NCI-H2227 (cell line): Measurements from ENCODE around the gene RNF212.

Experiments used
- DNase-seq: peaks from one replicate; lab custom pipeline; 2025; ENCODE audit not compliant: unreplicated experiment; lab: John Stamatoyannopoulos, UW

RNF212 gene

DNA sequence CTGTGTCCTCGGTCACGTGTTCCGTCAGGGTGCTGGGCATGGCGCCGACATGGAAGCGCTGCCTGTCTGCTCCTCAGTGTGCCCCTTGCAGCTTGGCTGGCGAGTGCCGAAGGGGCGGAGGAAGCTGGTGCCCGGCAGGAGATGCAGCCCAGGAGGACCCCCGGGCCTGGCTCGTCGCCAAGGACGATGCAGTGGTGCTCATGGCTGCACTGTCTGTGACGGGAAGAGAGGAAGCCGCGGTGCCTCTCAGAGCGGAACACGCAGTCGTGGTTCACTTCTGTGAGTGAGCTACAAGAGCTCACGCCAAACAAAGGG, 63.8 kb downstream of the RNF212 start:
- DNase-seq, result no peak

DNA sequence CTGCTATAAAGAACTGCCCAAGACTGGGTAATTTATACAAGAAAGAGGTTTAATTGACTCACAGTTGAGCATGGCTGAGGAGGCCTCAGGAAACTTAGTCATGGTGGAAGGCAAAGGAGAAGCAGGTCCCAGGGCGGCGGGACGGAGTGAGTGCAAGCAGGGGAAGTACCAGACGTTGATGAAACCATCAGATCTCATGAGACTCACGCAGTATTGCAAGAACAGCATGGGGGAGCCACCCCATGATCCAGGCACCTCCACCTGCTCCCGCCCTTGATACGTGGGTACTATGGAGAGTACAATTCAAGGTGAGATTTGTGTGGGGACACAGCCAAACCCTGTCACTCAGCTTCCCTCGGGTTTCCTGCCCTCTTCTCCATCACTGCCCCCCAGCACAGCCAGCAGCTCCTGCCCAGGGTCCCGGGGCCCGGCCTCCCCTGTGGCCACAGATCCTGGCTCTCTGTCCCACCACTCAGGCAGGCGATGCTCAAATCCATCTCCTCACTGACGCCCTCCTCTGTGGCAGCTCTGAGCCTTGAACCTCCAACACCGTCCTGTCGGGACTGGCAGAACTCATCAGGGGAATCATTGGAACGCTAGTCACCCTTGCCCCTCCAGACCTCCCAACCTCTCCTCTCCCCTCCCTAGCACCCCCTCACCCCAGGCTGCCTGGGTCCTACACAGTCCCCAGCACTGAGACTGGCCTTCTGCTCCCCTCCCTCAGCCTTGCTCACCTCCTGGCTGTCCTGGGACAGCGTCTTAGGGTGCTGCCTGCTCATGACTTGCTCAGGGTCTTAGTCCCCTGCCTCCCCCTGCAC, 64.4 kb downstream of the RNF212 start:
- no peak for DNase-seq

GRCh38 chr4:1047976-1048772, 65.2 kb downstream of the RNF212 start:
- no peak for DNase-seq

- DNase-seq, result no peak
Observed at GRCh38 chr4:1047106-1047975, 66.0 kb downstream of the RNF212 start.

DNA sequence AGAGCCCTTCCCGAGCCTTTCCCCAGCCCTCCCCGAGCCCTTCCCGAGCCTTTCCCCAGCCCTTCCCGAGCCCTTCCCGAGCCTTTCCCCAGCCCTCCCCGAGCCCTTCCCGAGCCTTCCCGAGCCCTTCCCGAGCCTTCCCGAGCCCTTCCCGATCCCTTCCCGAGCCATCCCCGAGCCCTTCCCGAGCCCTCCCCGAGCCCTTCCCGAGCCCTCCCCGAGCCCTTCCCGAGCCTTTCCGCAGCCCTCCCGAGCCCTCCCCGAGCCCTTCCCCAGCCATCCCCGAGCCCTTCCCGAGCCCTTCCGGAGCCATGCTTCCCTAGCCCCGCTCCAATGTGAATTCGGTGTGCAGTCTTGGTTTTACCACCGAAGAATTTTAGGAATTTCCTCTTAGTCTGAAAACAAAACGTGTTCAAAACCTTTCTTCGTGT, 66.8 kb downstream of the RNF212 start:
- peak; percentile 68 for DNase-seq

GRCh38 chr4:1045595-1046201, 67.7 kb downstream of the RNF212 start:
- peak; percentile 16 for DNase-seq

DNA sequence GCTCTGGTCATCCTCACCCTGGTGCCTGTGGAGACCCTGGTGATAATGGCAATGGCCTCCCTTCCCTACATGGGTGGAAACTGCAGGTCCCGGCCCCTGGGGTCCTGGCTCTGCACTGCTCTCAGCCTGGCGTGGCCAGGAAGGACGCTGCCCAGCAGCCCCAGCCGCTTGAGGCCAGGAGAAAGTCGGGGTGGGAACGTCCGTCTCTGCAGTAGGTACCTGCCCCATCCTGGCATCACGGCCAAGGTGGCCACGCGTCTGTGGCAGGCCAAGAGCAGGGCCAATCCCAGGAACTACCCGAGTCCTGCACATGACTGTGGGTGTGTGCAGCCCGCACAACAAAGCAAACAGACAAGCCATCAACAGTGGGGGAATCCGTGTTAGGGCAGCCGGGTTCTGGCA, 68.2 kb downstream of the RNF212 start:
- DNase-seq, result no peak

- DNase-seq, result no peak
Observed at GRCh38 chr4:1044469-1045192, 68.7 kb downstream of the RNF212 start.

- DNase-seq, result no peak
Observed at GRCh38 chr4:1043651-1044468, 69.5 kb downstream of the RNF212 start.

GRCh38 chr4:1043162-1043561, 70.2 kb downstream of the RNF212 start:
- DNase-seq, result no peak

DNA sequence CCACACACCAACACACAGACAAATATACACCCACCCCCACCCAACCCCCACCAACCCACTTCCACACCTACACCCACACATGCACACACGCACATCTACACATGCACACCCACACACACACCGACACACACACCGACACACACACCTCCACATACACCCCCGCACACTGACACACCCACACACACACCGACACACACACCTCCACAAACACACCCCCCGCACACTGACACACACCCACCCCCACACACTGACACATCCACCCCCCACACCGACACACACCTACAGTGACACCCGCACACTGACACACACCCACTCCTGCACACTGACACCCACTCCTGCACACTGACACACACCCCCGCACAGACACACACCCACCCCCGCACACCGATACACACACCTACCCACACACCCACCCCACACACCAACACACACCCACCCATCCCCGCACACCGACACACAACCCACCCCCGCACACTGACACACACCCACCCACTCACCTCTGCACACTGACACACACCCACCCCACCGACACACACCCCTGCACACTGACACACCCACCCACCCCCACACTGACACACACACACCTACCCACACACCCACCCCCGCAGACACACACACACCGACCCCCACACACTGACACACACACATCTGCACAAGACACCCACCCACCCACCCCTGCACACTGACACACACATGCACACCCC, 70.9 kb downstream of the RNF212 start:
- DNase-seq, result no peak

DNA sequence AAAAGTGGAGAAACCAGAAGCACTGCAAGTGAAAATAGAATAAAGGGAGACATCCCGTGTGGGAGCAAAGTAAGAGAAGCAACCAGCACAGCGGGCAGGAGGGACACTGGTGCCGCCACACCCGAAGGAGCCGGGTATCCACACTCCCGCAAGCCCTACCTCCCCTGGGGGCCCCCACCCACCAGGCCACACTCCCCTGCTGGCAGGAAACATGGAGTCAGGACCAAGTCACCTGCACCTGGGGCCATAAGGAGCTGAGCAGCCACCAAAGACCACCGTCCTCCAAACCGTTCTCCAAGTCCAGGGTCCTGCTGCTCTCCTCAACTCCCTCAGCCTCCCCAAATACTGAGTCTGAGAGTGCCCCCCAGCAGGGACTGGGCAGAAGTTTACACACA, 71.4 kb downstream of the RNF212 start:
- DNase-seq, result no peak

DNA sequence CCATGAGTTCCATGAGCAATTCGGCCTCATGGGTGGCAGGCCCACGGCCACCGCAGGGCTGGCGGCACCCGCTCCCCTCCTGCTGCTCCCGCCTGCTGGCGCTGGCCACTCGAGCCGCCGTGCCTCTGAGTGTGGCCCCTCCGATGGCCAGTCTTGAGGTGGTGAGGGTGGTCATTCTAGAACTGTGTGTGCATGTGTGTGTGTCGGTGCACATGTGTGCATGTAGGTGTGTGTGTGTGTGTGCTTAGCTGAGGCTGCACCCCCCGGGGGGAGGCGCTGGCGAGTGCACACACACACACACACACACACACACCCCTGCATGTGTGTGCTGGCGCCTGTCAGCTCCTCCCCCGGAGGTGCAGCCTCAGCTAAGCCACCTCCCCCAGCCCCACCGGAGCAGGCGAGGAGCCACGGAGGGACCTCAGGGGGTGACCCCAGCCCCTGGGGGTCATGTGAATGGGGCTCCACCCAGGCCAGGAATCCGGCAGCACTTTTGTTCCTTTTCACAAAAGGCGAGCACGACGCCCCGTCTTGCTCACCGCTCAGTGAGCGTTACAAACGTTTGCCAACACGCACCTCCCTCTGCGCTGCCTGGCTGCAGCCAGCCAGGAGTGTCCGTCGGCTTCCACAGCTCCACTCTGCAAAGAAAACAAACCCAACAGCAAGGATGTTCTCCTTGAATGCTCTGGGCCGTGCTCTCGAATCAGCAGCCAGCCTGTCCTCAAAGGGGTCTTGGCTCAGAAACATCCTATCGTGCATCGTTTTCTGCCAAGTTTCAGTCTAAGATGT, 72.0 kb downstream of the RNF212 start:
- peak; percentile 51 for DNase-seq

- DNase-seq, result no peak
Observed at GRCh38 chr4:1040344-1041146, 72.8 kb downstream of the RNF212 start.

DNA sequence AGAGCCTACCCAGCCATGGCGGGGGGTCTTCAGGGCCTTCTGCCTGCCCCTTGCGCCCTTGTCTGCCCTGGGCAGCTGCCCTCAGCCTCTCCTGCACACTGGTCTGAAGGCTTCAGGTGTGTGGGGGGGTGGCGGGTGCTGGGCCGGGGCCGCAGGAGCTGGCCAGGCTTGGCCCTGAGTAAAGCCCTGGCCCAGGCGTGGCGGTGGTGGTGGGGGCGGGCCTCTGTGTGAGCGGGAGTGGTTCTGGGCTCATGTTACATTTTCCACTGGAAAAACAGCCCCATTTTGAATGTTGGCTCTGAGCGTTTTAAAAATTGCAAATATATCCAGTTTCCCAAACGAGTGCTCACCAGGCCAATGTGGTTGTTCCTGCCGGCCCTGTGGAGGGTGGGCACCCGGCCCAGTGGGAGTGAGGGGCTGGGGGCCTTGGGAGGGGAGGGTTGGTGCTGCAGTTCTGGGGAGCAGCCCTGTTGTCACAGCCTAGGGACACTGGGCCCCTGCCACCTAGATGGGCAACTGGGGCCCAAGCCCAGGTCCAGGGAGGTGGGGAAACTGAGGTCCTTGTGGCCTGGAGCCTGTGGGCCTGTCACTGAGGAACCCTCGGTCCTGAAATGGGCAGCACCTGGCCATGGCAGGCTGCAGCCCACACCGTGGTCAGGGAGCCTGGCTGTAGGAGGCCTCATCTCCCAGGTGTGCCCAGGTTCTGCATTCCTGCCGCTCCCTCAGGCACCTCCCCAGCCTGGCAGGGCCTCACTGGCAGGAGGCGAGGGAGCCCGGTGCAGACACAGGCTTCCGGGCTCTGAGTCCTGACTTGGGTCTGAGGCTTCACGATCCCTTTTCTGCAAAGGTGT, 73.6 kb downstream of the RNF212 start:
- DNase-seq, result no peak

DNA sequence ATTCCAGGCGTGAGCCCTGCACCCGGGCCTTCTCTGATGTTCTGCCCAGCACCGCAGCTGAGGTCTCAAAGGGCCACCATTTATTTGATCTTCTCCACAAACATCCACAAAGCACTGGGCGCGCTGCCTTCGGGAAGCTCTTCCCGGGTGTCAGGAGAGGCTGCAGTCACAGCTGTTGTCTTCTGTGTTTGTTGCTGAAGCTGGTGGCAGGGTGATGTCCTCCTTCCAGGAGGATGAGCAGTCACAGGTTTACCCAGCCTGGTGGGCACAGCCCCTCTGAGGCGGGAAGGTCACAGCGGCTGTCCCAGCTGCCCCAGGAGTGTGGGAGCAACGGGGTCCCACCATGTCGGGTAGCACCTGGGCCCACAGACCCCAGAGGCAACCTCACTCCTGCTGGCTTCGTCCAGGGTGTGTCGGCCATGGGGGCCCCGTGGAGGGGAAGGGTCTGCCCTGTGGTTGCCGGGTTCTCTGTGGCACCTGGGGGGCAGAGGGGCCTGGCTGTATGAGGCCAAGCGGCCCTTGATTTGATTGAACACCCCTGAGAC, 74.3 kb downstream of the RNF212 start:
- no peak for DNase-seq
